MM.1S (cell line): ENCODE results near the gene RAB7A.

ENCODE experiments used
- DNase-seq: peaks from one replicate; pipeline ENCODE4 v3.0.0-alpha.2; 2015
- H2AFZ ChIP-seq: fragments of 300-600 bp; sonication (generic); 2 replicates; pipeline ENCODE4 v1.6.0; 2016; ENCODE audit warnings: antibody characterized with exemption, low read length
- H3F3A ChIP-seq: fragments of 300-600 bp; sonication (generic); 2 replicates; pipeline ENCODE4 v1.6.1; 2016; ENCODE audit warnings: mild to moderate bottlenecking, antibody characterized with exemption, low read length, moderate library complexity, mixed read lengths; ENCODE audit not compliant: insufficient read depth
- H3K27ac ChIP-seq: fragments of 300-600 bp; sonication (generic); 2 replicates; pipeline ENCODE4 v1.5.1; 2016; ENCODE audit warnings: mild to moderate bottlenecking, low read length
- H3K27me3 ChIP-seq: fragments of 300-600 bp; sonication (generic); replicated peaks from 2 replicates; pipeline ENCODE4 v1.6.0; 2016; ENCODE audit warnings: low read length; ENCODE audit not compliant: insufficient read depth
- H3K36me3 ChIP-seq: fragments of 300-600 bp; sonication (generic); replicated peaks from 2 replicates; pipeline ENCODE4 v1.6.1; 2016; ENCODE audit warnings: mild to moderate bottlenecking, low read length, mixed read lengths; ENCODE audit not compliant: insufficient read depth
- H3K4me1 ChIP-seq: fragments of 300-600 bp; sonication (generic); 2 replicates; pipeline ENCODE4 v1.6.1; 2016; ENCODE audit warnings: low read length, mixed read lengths
- H3K4me2 ChIP-seq: fragments of 300-600 bp; sonication (generic); 2 replicates; pipeline ENCODE4 v1.6.0; 2016; ENCODE audit warnings: low read depth, low read length
- H3K4me3 ChIP-seq: fragments of 300-600 bp; sonication (generic); 2 replicates; pipeline ENCODE4 v1.5.1; 2016; ENCODE audit warnings: low read length, mixed read lengths
- H3K79me2 ChIP-seq: fragments of 300-600 bp; sonication (generic); 2 replicates; pipeline ENCODE4 v1.6.1; 2016; ENCODE audit warnings: mixed run types, low read length, mixed read lengths
- H3K9ac ChIP-seq: fragments of 300-600 bp; sonication (generic); 2 replicates; pipeline ENCODE4 v1.6.1; 2016; ENCODE audit warnings: low read length, mixed read lengths
- H3K9me2 ChIP-seq: fragments of 300-600 bp; sonication (generic); replicated peaks from 2 replicates; pipeline ENCODE4 v1.6.1; 2016; ENCODE audit warnings: mild to moderate bottlenecking, low read length, mixed read lengths; ENCODE audit not compliant: insufficient read depth
- H3K9me3 ChIP-seq: fragments of 300-600 bp; sonication (generic); replicated peaks from 2 replicates; pipeline ENCODE4 v1.6.1; 2016; ENCODE audit warnings: mild to moderate bottlenecking, low read length, mixed read lengths; ENCODE audit not compliant: insufficient read depth
- H4K20me1 ChIP-seq: fragments of 300-600 bp; sonication (generic); 2 replicates; pipeline ENCODE4 v1.6.1; 2016; ENCODE audit warnings: mild to moderate bottlenecking, low read length, moderate library complexity, mixed read lengths; ENCODE audit not compliant: insufficient read depth
- CTCF ChIP-seq: fragments of 300-600 bp; sonication (generic); IDR thresholded peaks from 2 replicates; pipeline ENCODE4 v1.5.1; 2016; ENCODE audit warnings: antibody characterized with exemption, low read length, mixed read lengths
- EZH2 ChIP-seq: fragments of 300-600 bp; sonication (generic); optimal IDR thresholded peaks from 2 replicates; pipeline ENCODE3; 2017; ENCODE audit warnings: low read depth, mild to moderate bottlenecking, antibody characterized with exemption, low read length, mixed read lengths
- EZH2phosphoT487 ChIP-seq: fragments of 300-600 bp; sonication (generic); IDR thresholded peaks from 2 replicates; pipeline ENCODE4 v1.6.1; 2018; ENCODE audit warnings: antibody characterized with exemption, low read length

RAB7A gene

GRCh38 chr3:128808672-128809071, 82.7 kb downstream of the RAB7A start:
- Histone ChIP-seq H3K4me2 (no peak overlapping the region), H3K79me2 (peaks cover 41% of the 10 kb centered on the region), H3K4me3 (no peak overlapping the region), H3K4me1 (peaks cover 12% of the 10 kb centered on the region; the same call in 1 of the 2 replicates), H3K27me3 (no peaks in the 10 kb centered on the region), H3K9ac (no peak overlapping the region), H3K9me2 (no peaks in the 10 kb centered on the region), H3K9me3 (no peaks in the 10 kb centered on the region), H3F3A (no peaks in the 10 kb centered on the region), H3K36me3 (0 out of 2 replicates have a peak, but pooled peaks cover 7% of the 10 kb centered on the region), H3K27ac (no peak overlapping the region), H4K20me1 (no peaks in the 10 kb centered on the region), H2AFZ (no peak overlapping the region)
- no peak for DNase-seq
- TF ChIP-seq EZH2 (no peak), CTCF (no peak), EZH2phosphoT487 (no peak)

GRCh38 chr3:128813097-128813496, 87.1 kb downstream of the RAB7A start:
- TF ChIP-seq CTCF (no peak), EZH2phosphoT487 (no peak), EZH2 (no peak)
- DNase-seq = no peak

GRCh38 chr3:128814060-128814459, 88.1 kb downstream of the RAB7A start:
- H3K4me1 ChIP-seq = no peaks in the 10 kb centered on the region
- no peak for TF ChIP-seq EZH2
- TF ChIP-seq EZH2phosphoT487 = no peak
- TF ChIP-seq CTCF = no peak
- no peaks in the 10 kb centered on the region for H3K9me2 ChIP-seq
- H3K79me2 ChIP-seq = 0 out of 2 replicates have a peak, but pooled peaks cover 6% of the 10 kb centered on the region
- H3K9ac ChIP-seq = no peak overlapping the region
- H3K4me3 ChIP-seq = no peak overlapping the region
- no peak overlapping the region for H3K27ac ChIP-seq
- no peak for DNase-seq
- no peak overlapping the region for H2AFZ ChIP-seq
- no peaks in the 10 kb centered on the region for H3K27me3 ChIP-seq
- no peaks in the 10 kb centered on the region for H3K9me3 ChIP-seq
- no peaks in the 10 kb centered on the region for H3F3A ChIP-seq
- 0 out of 2 replicates have a peak, but pooled peaks cover 3% of the 10 kb centered on the region for H3K36me3 ChIP-seq
- no peaks in the 10 kb centered on the region for H4K20me1 ChIP-seq
- H3K4me2 ChIP-seq = no peak overlapping the region

More at GRCh38 chr3:128813097-128813496, 87.1 kb downstream of the RAB7A start:
- H3K9me3 ChIP-seq = no peaks in the 10 kb centered on the region
- H4K20me1 ChIP-seq = no peaks in the 10 kb centered on the region
- H3K4me3 ChIP-seq = no peak overlapping the region
- H2AFZ ChIP-seq = no peak overlapping the region
- H3F3A ChIP-seq = no peaks in the 10 kb centered on the region
- H3K27me3 ChIP-seq = no peaks in the 10 kb centered on the region
- no peak overlapping the region for H3K4me2 ChIP-seq
- H3K79me2 ChIP-seq = 0 out of 2 replicates have a peak, but pooled peaks cover 7% of the 10 kb centered on the region
- no peaks in the 10 kb centered on the region for H3K9me2 ChIP-seq
- 0 out of 2 replicates have a peak, but pooled peaks cover 3% of the 10 kb centered on the region for H3K36me3 ChIP-seq
- no peak overlapping the region for H3K9ac ChIP-seq
- H3K27ac ChIP-seq = no peak overlapping the region
- no peaks in the 10 kb centered on the region for H3K4me1 ChIP-seq
